Upper lobe of left lung (tissue), 4 donors: ENCODE measurements around the gene DAPK2.

ENCODE experiments used
- CTCF ChIP-seq, 6 experiments: fragments of 450-650 bp in 4 of 6; fragments of 200-600 bp in 2 of 6; sonication (generic) in 2 of 6; IDR thresholded peaks; one replicate each; pipeline ENCODE4 v1.5.1; 2016 to 2019; ENCODE audit warnings: antibody characterized with exemption in 6 of 6
- POLR2A ChIP-seq, 4 donors: fragments of 450-650 bp; IDR thresholded peaks; one replicate each; pipeline ENCODE4 v1.5.1; 2016 to 2017; ENCODE audit warnings: antibody characterized with exemption in 4 of 4, mild to moderate bottlenecking in 2 of 4
- POLR2AphosphoS5 ChIP-seq, 2 donors: sonication (generic); formaldehyde crosslinking; IDR thresholded peaks; one replicate each; pipeline ENCODE4 v1.5.1; 2017; ENCODE audit warnings: antibody characterized with exemption in 2 of 2

- TF ChIP-seq POLR2A (IDR thresholded peaks at IDR 0.05) (no peak), CTCF (IDR thresholded peaks at IDR 0.05) (no peak), POLR2AphosphoS5 (IDR thresholded peaks at IDR 0.05) (no peak)
Measured at GRCh38 chr15:63893866-63894661, 152.2 kb downstream of the DAPK2 start.
